VCaP (cell line): ENCODE data around the gene SLC29A4.
"Not testable (repeated sequence)": the region's sequence is repeated elsewhere in the genome, so short reads cannot be mapped to it uniquely, and the experiment has no call there.

ENCODE experiments used
- H3K27ac ChIP-seq: fragments of 450-650 bp; 2 replicates; pipeline ENCODE4 v1.5.1; 2017
- CTCF ChIP-seq: fragments of 450-650 bp; conservative IDR thresholded peaks from 2 replicates; pipeline ENCODE4 v1.5.1; 2017; ENCODE audit warnings: mild to moderate bottlenecking, moderate library complexity

SLC29A4 gene

GRCh38 chr7:5287802-5288201, 5.1 kb downstream of the SLC29A4 start:
- H3K27ac ChIP-seq, result no peak overlapping the region
- no peak for TF ChIP-seq CTCF

GRCh38 chr7:5288560-5288959, 5.8 kb downstream of the SLC29A4 start:
- H3K27ac ChIP-seq, result not testable (repeated sequence)

- no peak overlapping the region for H3K27ac ChIP-seq
- TF ChIP-seq CTCF, result no peak
Observed at GRCh38 chr7:5289355-5289754, 6.6 kb downstream of the SLC29A4 start.

GRCh38 chr7:5291301-5291700, 8.6 kb downstream of the SLC29A4 start:
- no peak overlapping the region for H3K27ac ChIP-seq
- TF ChIP-seq CTCF, result no peak

GRCh38 chr7:5291711-5292335, 9.1 kb downstream of the SLC29A4 start:
- H3K27ac ChIP-seq, result not testable (repeated sequence)

GRCh38 chr7:5294169-5294987, 11.6 kb downstream of the SLC29A4 start:
- H3K27ac ChIP-seq, result no peak overlapping the region
- no peak for TF ChIP-seq CTCF

DNA sequence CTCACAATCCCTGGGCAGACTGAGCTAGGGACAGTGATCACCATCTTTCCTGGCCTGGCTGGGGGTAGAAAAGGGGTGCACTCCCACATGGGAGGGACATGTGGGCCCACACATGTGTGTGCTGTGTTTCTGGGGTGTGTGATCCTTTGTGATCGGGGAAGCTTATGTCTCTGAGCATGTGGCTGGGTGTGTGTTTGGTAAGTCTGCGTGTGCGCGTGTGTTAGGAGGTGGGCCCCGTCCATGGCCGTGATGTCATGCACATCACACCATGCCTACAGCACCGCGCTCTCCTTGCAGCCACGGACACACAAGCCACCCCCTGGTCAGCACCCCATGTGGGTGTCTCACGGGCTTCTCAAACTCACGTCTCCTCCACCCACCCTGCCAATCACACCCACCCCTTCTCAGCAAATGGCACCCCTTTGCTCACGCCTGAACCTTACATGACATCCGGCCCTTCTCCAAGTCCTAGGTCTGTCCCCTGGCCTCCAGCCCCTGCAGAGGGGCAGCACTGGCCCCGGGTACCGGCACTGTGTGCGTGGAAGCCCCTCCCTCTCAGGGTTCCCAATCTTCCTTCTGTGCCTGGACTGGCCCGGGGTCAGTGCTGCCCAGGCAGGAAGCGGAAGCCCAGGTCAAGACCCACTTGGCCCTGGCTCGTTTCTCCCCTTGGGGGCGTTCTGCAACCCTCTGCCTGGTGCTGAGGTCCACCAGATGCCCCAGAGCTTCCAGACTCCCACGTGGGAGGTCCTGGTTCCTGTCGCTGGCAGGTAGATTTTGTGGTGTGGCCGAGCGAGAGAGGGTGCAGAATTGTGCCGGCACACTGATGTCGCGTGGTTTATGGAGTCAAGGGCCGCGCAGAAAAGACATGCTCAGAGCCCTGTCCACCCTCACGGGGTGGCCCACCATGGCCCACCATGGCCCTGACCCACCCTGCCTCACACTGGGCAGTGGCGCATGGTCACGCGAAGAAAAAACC, 12.6 kb downstream of the SLC29A4 start:
- H3K27ac ChIP-seq, result no peak overlapping the region
- no peak for TF ChIP-seq CTCF

DNA sequence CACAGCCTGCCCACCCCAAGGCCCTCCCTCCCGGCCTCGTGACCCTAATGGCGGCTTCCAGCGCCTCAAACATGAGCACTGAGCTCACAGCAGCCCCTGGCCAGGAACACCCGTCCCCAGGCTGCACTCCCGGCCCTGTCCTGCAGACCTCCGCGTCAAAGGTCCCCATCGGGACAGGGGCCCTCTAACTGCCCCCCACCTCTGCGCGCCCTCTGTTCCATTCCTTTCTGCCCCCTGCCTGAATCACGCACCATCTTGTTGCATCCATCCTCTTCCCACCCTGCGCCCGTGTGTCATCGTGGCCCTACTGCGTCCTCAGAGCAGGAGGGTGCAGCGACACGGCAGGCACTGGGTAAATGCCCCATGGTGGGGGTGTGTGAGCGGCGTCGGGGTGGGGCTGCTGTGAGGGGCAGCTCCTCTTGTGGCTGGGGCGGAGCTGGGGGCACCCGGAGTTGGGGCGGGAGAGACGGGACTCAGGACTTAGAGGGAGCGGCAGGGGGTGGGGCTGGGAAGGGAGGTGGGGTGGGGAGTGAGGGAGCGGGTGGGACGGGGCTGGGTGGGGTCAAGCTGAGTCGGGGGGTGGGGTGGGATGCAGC, 13.4 kb downstream of the SLC29A4 start:
- no peak for TF ChIP-seq CTCF
- no peak overlapping the region for H3K27ac ChIP-seq
